ENCODE results near the gene NFATC4. TPM values are rescaled to one million over a fixed set of nuclear protein-coding genes. Genes with fewer than 3 reads are reported as not detected.

Gene NFATC4
- total RNA-seq, 4 donors from 2014 or later: 20.9 to 33.5 (median 26.1) TPM

DNA sequence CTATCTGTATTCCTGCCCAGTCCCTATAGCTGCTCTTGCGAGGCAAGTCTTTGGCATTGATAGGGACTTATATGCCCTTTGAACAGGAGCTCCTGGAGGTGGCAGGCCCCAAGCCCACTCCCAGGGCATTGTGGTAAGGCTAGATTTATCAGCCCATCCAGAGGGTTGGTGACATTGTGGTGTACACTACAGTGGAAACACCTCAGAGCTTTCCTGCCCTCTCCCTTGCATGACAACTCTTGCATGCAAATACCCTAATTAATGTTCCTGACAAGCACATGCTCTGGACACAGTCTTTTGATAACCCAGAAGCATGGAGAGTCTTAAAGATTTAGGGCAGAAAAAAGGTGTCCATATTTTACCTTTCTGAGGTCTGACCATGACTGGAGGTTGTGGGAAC is 27.4 kb upstream of the NFATC4 start:
- TF ChIP-seq, protein P1, sequence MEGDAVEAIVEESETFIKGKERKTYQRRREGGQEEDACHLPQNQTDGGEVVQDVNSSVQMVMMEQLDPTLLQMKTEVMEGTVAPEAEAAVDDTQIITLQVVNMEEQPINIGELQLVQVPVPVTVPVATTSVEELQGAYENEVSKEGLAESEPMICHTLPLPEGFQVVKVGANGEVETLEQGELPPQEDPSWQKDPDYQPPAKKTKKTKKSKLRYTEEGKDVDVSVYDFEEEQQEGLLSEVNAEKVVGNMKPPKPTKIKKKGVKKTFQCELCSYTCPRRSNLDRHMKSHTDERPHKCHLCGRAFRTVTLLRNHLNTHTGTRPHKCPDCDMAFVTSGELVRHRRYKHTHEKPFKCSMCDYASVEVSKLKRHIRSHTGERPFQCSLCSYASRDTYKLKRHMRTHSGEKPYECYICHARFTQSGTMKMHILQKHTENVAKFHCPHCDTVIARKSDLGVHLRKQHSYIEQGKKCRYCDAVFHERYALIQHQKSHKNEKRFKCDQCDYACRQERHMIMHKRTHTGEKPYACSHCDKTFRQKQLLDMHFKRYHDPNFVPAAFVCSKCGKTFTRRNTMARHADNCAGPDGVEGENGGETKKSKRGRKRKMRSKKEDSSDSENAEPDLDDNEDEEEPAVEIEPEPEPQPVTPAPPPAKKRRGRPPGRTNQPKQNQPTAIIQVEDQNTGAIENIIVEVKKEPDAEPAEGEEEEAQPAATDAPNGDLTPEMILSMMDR (IDR thresholded peaks at IDR 0.05; ENCODE audit: low read depth): no peak

DNA sequence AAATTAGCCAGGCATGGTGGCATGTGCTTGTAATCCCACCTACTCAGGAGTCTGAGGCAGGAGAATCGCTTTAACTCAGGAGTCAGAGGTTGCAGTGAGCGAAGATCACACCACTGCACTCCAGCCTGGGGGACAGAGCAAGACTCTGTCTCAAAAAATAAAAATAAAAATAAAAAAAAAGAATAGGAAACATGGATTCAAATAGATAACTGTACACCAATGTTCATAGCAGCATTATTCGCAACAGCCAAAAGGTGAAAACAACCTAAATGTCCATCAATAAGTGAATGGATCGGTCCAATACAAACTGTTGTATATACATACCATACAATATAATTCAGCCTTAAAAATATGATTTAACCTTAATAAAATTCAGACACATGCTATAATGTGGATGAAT is 25.1 kb upstream of the NFATC4 start:
- TF ChIP-seq, protein P1 (IDR thresholded peaks at IDR 0.05; ENCODE audit: low read depth): no peak

DNA sequence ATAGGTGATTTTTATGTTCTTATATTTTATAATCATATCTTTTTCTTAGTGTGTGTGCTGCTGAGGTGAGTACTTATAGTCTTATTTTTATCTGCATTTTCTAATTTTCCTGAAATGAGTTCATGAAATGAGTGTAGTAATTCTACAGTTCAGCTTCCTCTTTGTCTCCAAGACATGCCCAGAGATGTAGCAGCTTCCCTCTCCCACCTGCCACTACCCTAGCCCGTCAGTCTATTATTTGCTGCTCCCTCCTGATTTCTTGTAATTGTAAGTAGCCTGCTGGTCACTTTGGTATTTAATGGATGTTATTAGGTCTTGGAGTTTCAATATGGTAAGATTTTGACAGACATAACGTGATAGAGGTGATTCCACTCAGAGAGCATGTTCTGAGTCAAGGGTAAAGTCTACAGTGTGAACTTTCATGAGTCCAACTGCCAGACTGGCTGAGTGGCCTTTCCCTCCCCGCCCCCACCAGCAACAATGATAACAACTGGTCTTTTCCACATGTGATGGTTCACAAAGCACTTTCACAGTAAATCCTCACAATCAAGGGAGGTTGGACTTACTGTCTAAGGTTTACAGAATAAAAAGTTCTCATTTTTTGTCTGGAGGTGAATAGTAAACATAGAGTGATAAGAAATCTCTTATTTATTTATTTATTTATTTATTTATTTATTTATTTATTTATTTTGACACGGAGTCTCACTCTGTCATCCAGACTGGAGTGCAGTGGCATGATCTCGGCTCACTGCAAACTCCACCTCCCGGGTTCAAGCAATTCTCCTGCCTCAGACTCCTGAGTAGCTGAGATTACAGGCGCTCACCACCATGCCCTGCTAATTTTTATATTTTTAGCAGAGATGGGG is 24.0 kb upstream of the NFATC4 start:
- TF ChIP-seq, protein P1 (IDR thresholded peaks at IDR 0.05; ENCODE audit: low read depth): no peak

DNA sequence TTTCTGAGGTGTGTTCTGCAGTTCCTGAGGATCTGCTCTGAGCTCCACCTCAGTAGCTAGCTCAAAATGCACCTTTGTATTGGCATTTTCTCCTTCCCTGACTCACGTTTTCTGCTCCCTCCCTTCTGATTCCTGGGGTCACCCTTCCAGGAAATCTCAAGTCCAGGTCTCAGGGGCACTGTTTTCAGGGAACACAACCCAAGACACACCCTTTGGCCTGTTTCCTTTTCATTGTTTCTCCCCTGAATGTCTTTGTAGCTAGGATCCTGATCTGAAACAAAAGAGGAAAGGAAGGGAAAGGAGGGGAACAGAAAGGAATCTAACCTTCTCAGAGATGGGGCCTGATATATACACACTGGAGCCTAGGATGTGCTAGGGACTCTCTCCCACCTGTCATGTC is 20.9 kb upstream of the NFATC4 start:
- TF ChIP-seq, protein P1 (IDR thresholded peaks at IDR 0.05; ENCODE audit: low read depth): no peak

DNA sequence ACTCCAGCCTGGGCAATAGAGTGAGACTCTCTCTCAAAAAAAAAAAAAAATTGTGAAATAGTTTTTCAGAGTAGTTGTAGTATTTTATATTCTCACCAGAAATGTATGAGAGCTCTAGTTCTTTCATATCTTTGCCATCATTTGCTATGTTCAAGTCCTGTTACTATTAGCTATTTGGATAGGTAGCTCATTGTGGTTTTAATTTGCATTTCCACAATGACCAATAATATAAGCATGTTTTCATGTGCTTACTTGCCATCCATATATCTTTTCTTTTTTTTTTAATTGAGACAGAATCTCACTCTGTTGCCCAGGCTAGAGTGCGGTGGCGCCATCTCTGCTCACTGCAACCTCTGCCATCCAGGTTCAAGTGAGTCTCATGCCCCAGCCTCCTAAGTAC is 19.8 kb upstream of the NFATC4 start:
- TF ChIP-seq, protein P1 (IDR thresholded peaks at IDR 0.05; ENCODE audit: low read depth): no peak

DNA sequence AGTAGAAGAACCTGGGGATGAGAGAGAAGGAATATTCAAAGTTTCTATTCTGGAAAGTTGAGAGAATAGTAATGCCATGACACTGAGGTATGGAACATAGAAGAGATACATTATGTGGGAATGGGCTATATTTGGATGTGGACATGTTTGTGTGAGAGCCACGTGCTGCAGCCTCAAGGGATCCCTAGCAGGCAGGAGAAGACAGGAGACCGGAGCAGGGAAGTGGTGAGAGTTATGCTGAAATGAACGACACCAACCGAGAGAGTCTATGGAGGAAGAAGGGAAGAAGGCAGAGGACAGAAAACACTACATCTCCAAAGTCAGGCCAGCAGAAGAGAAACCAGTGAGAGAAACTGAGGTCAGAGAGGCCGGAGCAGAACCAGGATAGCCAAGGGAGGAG is 18.2 kb upstream of the NFATC4 start:
- TF ChIP-seq, protein P1 (IDR thresholded peaks at IDR 0.05; ENCODE audit: low read depth): no peak

DNA sequence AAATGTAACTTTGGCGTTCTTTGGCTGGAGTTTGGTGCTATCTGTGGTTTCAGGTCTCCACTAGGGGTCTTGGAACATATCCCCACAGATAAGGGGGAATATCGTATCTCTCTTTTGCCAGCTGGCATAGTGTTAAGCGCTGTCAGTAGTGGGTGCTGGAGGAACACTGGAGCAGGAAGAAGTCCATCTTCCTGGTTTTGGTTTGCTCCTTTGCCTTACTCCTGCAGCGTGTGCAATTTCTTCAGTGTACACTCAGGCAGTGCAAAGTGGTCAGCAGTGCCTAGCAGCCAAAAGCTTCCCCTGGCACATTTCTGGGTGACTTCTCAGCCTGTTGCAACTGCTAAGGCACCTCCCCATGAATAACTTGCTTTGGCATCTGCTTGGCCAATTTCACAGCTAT is 16.5 kb upstream of the NFATC4 start:
- TF ChIP-seq, protein P1 (IDR thresholded peaks at IDR 0.05; ENCODE audit: low read depth): no peak

Data from subcutaneous adipose tissue (tissue), 4 donors.